Suprapubic skin (tissue), 4 donors: ENCODE data around the gene CIB4.

Experiments
- POLR2A ChIP-seq, 2 donors: fragments of 450-650 bp; IDR thresholded peaks; one replicate each; pipeline ENCODE4 v1.6.1; 2017; ENCODE audit warnings: antibody characterized with exemption in 2 of 2, mild to moderate bottlenecking in 2 of 2, moderate library complexity in 2 of 2
- POLR2AphosphoS5 ChIP-seq, 3 donors: sonication (generic); formaldehyde crosslinking; IDR thresholded peaks; one replicate each; pipeline ENCODE4 v1.6.1; 2017; ENCODE audit warnings: antibody characterized with exemption in 3 of 3

GRCh38 chr2:26648516-26648915 lies 7.3 kb upstream of the CIB4 start:
- TF ChIP-seq POLR2A (IDR thresholded peaks at IDR 0.05) (no peak), POLR2AphosphoS5 (IDR thresholded peaks at IDR 0.05) (no peak)
